Body of pancreas (tissue), 4 donors: ENCODE data around the gene MSI2.

Experiments
- POLR2A ChIP-seq, 3 donors: fragments of 450-650 bp; IDR thresholded peaks; one replicate each; pipeline ENCODE4 v1.6.1; 2016; ENCODE audit warnings: antibody characterized with exemption in 3 of 3, mild to moderate bottlenecking in 2 of 3
- TF ChIP-seq, protein P1 (sequence below), 7 experiments: fragments of 450-650 bp in 4 of 7; fragments of 200-600 bp in 3 of 7; sonication (generic) in 3 of 7; IDR thresholded peaks; one replicate each; pipeline ENCODE4 v1.5.1; 2016 to 2019; ENCODE audit warnings: antibody characterized with exemption in 7 of 7

DNA sequence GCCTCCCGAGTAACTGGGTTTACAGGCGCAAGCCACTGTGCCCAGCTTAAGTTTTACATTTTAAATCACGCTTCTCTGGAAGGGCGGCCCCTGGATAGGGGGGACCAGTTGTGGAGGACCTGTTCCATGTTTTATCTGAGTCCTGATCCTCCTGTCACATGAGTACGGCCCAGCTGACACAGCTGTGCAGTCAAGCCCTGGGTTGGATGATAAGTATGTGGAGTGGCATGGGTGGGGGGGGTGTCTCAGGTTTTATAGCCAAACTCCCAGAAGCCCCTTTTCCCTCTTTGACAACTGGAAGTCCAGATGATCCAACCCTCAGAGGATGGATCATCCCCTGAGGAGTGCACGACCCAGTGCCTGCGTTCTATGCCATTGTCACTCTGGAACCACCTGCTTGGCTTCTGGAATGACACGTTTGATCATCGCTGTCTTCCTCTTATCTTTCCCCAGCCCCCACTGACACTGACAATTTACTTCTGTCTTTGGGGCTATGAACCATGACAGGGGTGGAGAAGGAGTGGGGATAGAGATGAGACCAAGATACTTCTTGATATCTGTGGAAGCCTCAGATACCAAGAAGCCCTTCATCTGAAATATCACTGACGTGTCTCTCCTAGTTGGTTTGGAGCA is 191.2 kb downstream of the MSI2 start:
- TF ChIP-seq, protein P1, sequence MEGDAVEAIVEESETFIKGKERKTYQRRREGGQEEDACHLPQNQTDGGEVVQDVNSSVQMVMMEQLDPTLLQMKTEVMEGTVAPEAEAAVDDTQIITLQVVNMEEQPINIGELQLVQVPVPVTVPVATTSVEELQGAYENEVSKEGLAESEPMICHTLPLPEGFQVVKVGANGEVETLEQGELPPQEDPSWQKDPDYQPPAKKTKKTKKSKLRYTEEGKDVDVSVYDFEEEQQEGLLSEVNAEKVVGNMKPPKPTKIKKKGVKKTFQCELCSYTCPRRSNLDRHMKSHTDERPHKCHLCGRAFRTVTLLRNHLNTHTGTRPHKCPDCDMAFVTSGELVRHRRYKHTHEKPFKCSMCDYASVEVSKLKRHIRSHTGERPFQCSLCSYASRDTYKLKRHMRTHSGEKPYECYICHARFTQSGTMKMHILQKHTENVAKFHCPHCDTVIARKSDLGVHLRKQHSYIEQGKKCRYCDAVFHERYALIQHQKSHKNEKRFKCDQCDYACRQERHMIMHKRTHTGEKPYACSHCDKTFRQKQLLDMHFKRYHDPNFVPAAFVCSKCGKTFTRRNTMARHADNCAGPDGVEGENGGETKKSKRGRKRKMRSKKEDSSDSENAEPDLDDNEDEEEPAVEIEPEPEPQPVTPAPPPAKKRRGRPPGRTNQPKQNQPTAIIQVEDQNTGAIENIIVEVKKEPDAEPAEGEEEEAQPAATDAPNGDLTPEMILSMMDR (IDR thresholded peaks at IDR 0.05): no peak
- no peak for TF ChIP-seq POLR2A (IDR thresholded peaks at IDR 0.05)
